Upper lobe of left lung (tissue), 6 donors: Measurements from ENCODE around the gene HOXA7. TPM values are rescaled to one million over a fixed set of nuclear protein-coding genes. Genes with fewer than 3 reads are reported as not detected.

ENCODE experiments used
- ATAC-seq, 2 donors: fragments of 200-7000 bp; cut with Tn5 transposase; one replicate each; pipeline ENCODE4 v1.9.1; 2022; ENCODE audit warnings: mild to moderate bottlenecking in 2 of 2, moderate library complexity in 2 of 2; ENCODE audit not compliant: low FRiP score in 2 of 2
- DNase-seq, 2 donors: peaks; one replicate each; pipeline ENCODE4 v3.0.0-alpha.2; 2019 to 2020
- H3K27ac ChIP-seq, 4 donors: fragments of 200-600 bp; sonication (generic); one replicate each; pipeline ENCODE4 v1.5.1; 2016 to 2019
- H3K27me3 ChIP-seq, 4 donors: fragments of 200-600 bp; sonication (generic); one replicate each; pipeline ENCODE4 v1.5.1; 2017 to 2019
- H3K36me3 ChIP-seq, 4 donors: fragments of 200-600 bp; sonication (generic); one replicate each; pipeline ENCODE4 v1.5.1; 2016 to 2019
- H3K4me1 ChIP-seq, 4 donors: fragments of 200-600 bp; sonication (generic); one replicate each; pipeline ENCODE4 v1.5.1; 2018 to 2019
- H3K4me3 ChIP-seq, 4 donors: fragments of 200-600 bp; sonication (generic); one replicate each; pipeline ENCODE4 v1.5.1; 2017 to 2019; ENCODE audit warnings: mild to moderate bottlenecking in 2 of 4, moderate library complexity in 1 of 4
- H3K9me3 ChIP-seq, 4 donors: fragments of 200-600 bp; sonication (generic); one replicate each; pipeline ENCODE4 v1.5.1; 2018 to 2019
- EP300 ChIP-seq, 4 donors: sonication (generic); formaldehyde crosslinking; IDR thresholded peaks; one replicate each; pipeline ENCODE4 v1.5.1; 2017; ENCODE audit warnings: antibody characterized with exemption in 4 of 4, control low read depth in 2 of 4
- POLR2A ChIP-seq, 4 donors: fragments of 450-650 bp; IDR thresholded peaks; one replicate each; pipeline ENCODE4 v1.5.1; 2016 to 2017; ENCODE audit warnings: antibody characterized with exemption in 4 of 4, mild to moderate bottlenecking in 2 of 4
- POLR2AphosphoS5 ChIP-seq, 2 donors: sonication (generic); formaldehyde crosslinking; IDR thresholded peaks; one replicate each; pipeline ENCODE4 v1.5.1; 2017; ENCODE audit warnings: antibody characterized with exemption in 2 of 2
- WGBS, 2 donors: methylation state at CpG; one replicate each; pipeline ENCODE4 v1.1.5; 2017 to 2018; 5-methylcytosine and 5-hydroxymethylcytosine counted together
- total RNA-seq, 6 donors: library from RNA; depleted of rRNA in 4 of 6; stranded (reverse); fragments of >200 nt in 4 of 6; gene quantifications; one replicate each; pipeline versions ENCODE4 v1.1.0 to v1.2.1, GENCODE V29; 2016 to 2021
- TF ChIP-seq, protein P1 (sequence below), 6 experiments: fragments of 450-650 bp in 4 of 6; fragments of 200-600 bp in 2 of 6; sonication (generic) in 2 of 6; IDR thresholded peaks; one replicate each; pipeline ENCODE4 v1.5.1; 2016 to 2019; ENCODE audit warnings: antibody characterized with exemption in 6 of 6
- donor health status: DM: no; HTN: no; CAD: no; lungs with moderate emphysema.
- donor health status: DM: no; HTN: yes; CAD: no; lungs with severe emphysema.

The HOXA7 gene
- total RNA-seq, 6 donors from 2014 or later = 0.46 to 3.3 (median 2.5) TPM; not detected in 2

DNA sequence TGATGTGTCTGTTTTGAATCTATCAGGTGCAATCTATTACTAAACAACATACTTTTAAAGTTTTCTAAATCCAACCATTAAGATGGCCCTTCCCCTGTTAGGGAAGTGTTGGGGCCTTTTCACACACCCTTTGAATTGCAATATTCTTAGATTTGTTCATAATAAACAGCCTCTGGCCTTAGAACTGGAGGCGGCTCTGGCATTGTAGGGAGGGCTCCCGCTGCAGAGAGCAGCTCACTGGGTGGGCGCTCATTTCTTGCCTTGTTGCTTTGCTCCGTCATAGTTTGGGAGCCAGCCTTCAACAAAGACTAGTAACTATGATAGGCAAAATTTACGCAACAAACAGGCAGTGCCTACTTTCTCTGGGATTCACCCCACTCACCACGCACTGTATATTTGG lies 21.9 kb upstream of the HOXA7 start:
- Histone ChIP-seq H3K27ac (no peak overlapping the region), H3K36me3 (no peaks in the 10 kb centered on the region), H3K27me3 (peaks cover 0 to 91% (median 57%) of the 10 kb centered on the region in 4 donors), H3K4me1 (peaks cover 19 to 33% (median 22%) of the 10 kb centered on the region in 4 donors), H3K9me3 (peaks cover 0 to 5% (median 0%) of the 10 kb centered on the region in 4 donors), H3K4me3 (no peak overlapping the region)
- DNase-seq (no peak), ATAC-seq (no peak)
- 79 to 83% methylated on average over 6 of the region's 6 CpGs for WGBS, 2 donors
- no peak for TF ChIP-seq EP300 (IDR thresholded peaks at IDR 0.05)
- no peak for TF ChIP-seq POLR2A (IDR thresholded peaks at IDR 0.05)
- no peak for TF ChIP-seq POLR2AphosphoS5 (IDR thresholded peaks at IDR 0.05)
- TF ChIP-seq, protein P1, sequence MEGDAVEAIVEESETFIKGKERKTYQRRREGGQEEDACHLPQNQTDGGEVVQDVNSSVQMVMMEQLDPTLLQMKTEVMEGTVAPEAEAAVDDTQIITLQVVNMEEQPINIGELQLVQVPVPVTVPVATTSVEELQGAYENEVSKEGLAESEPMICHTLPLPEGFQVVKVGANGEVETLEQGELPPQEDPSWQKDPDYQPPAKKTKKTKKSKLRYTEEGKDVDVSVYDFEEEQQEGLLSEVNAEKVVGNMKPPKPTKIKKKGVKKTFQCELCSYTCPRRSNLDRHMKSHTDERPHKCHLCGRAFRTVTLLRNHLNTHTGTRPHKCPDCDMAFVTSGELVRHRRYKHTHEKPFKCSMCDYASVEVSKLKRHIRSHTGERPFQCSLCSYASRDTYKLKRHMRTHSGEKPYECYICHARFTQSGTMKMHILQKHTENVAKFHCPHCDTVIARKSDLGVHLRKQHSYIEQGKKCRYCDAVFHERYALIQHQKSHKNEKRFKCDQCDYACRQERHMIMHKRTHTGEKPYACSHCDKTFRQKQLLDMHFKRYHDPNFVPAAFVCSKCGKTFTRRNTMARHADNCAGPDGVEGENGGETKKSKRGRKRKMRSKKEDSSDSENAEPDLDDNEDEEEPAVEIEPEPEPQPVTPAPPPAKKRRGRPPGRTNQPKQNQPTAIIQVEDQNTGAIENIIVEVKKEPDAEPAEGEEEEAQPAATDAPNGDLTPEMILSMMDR (IDR thresholded peaks at IDR 0.05) = no peak

DNA sequence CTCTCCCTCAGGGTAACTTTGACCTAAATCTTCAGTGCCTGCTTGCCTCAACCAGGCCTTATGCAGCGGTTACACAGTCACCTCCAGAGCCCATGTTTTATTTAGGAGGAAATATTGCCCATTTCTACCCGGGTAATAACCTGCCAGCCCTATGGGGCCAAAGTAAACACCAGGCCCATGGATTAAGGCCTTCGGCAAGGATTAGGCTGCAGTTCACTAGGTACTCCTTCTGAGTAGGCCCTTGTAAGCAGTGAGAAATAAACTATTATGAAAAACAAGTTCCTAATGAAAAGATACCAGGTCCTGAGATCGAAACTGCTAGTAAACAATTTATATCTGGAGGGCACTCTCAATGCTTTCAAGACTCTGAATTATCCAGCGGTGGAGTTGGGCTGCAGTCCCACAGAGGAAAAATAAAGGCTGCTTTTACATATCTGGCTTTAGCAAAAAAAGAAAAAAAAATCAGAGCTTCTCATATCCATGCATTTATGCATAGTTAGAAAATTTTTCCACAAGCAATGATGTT lies 21.4 kb upstream of the HOXA7 start:
- peaks cover 0 to 91% (median 58%) of the 10 kb centered on the region in 4 donors for H3K27me3 ChIP-seq
- H3K9me3 ChIP-seq = peaks cover 0 to 6% (median 0%) of the 10 kb centered on the region in 4 donors
- no peak overlapping the region for H3K27ac ChIP-seq
- H3K4me1 ChIP-seq = peaks cover 25 to 33% (median 25%) of the 10 kb centered on the region in 4 donors
- ATAC-seq (no peak), DNase-seq (no peak)
- no peaks in the 10 kb centered on the region for H3K36me3 ChIP-seq
- H3K4me3 ChIP-seq = no peak overlapping the region
- TF ChIP-seq, protein P1 (IDR thresholded peaks at IDR 0.05) = no peak
- no peak for TF ChIP-seq POLR2AphosphoS5 (IDR thresholded peaks at IDR 0.05)
- no peak for TF ChIP-seq EP300 (IDR thresholded peaks at IDR 0.05)
- TF ChIP-seq POLR2A (IDR thresholded peaks at IDR 0.05) = no peak
- WGBS, 2 donors = 83 to 90% methylated on average over 5 of the region's 5 CpGs

DNA sequence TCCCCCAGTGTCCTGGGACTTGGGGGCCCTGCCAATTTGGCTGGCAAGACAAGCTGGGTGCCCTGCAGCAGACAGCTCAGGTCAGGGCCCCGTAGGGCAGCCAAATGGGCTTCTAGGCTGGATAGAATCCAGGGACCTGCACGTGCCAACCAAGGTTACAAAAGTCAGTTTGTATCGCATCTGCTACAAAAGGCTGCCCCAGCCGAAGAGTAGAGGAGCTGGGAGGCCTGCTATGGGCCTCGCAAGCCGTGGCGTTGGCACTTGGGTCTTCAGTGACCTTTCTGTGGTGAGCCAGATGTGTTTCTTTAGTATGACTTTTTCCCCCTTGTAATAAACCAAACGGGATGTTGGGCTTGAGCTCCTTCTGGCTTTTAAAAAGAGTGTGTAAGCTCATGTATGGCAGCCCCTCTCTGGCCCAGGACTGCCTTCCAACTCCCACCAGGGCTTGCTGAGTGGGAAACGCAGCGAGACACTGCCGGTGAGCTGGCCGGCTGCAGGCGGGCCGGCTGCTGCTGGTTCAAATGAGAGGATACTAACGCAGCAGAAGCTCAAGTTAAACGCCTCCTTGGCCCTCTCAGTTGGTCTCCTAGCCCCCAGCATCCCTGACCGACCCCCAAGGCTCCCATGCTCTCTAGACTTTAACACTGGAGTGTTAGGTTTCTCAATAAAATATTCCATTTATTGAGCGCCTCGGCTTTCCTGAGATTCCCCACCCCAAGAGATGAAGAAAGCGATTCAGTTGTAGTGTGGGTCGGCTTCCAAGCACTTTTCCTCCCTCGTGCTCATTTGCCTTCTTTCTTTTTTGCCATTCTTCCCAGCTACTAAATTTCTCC lies 20.7 kb upstream of the HOXA7 start:
- H3K4me3 ChIP-seq = no peak overlapping the region
- WGBS, 2 donors = 73 to 87% methylated on average over 21 to 22 of the region's 22 CpGs
- peaks cover 0 to 6% (median 0%) of the 10 kb centered on the region in 4 donors for H3K9me3 ChIP-seq
- peaks cover 25 to 36% (median 31%) of the 10 kb centered on the region in 4 donors for H3K4me1 ChIP-seq
- H3K27me3 ChIP-seq = peaks cover under 1 to 91% (median 60%) of the 10 kb centered on the region in 4 donors
- no peak for ATAC-seq
- TF ChIP-seq POLR2AphosphoS5 (IDR thresholded peaks at IDR 0.05) = no peak
- TF ChIP-seq EP300 (IDR thresholded peaks at IDR 0.05) = no peak
- TF ChIP-seq POLR2A (IDR thresholded peaks at IDR 0.05) = no peak
- TF ChIP-seq, protein P1 (IDR thresholded peaks at IDR 0.05) = no peak
- DNase-seq = peak; percentile 15 to 55
- H3K27ac ChIP-seq = no peak overlapping the region
- no peaks in the 10 kb centered on the region for H3K36me3 ChIP-seq

DNA sequence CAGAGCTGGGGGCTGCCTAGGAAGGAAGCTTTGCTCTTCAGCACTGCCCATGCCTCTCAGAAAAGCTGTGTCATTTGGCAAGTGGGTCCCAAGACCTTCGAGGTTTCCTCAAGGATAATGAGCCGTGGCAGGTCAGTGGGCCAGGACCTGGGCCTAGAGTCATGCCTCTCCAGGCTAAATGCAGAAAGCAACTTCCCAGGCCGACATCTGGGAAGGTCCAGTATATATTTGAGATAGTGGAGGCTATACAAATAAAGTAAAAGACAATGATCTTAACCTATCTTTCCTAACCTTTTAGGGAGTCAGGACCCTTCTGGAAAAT lies 20.0 kb upstream of the HOXA7 start:
- H3K27ac ChIP-seq = no peak overlapping the region
- H3K9me3 ChIP-seq = peaks cover 0 to 6% (median 0%) of the 10 kb centered on the region in 4 donors
- ATAC-seq (no peak), DNase-seq (no peak)
- no peaks in the 10 kb centered on the region for H3K36me3 ChIP-seq
- H3K4me3 ChIP-seq = no peak overlapping the region
- H3K27me3 ChIP-seq = peaks cover 2 to 92% (median 63%) of the 10 kb centered on the region in 4 donors
- 80 to 85% methylated on average over 1 to 3 of the region's 3 CpGs for WGBS, 2 donors
- TF ChIP-seq POLR2AphosphoS5 (IDR thresholded peaks at IDR 0.05) (no peak), POLR2A (IDR thresholded peaks at IDR 0.05) (no peak), EP300 (IDR thresholded peaks at IDR 0.05) (no peak)
- H3K4me1 ChIP-seq = peaks cover 27 to 41% (median 33%) of the 10 kb centered on the region in 4 donors
